CD4-positive, alpha-beta T cell (primary cell): ENCODE measurements around the gene TSR3. TPM values are rescaled to one million over a fixed set of nuclear protein-coding genes. Genes with fewer than 3 reads are reported as not detected.

ENCODE experiments used
- ATAC-seq: fragments of 200-7000 bp; cut with Tn5 transposase; one replicate; pipeline ENCODE4 v1.10.0; 2022; ENCODE audit warnings: mild to moderate bottlenecking; ENCODE audit not compliant: poor library complexity
- CTCF ChIA-PET: fragments of 350-600 bp; sonication (Branson Sonifier 250); formaldehyde crosslinking; loops from one replicate; lab custom pipeline; 2021; ENCODE audit warnings: antibody characterized with exemption, inconsistent platforms; lab: Charles Lee
- POLR2A ChIA-PET: fragments of 350-600 bp; sonication (Branson Sonifier 250); formaldehyde crosslinking; loops from one replicate; lab custom pipeline; 2021; ENCODE audit warnings: antibody characterized with exemption, inconsistent platforms; lab: Charles Lee
- DNase-seq, 14 experiments: peaks; one replicate each; pipeline ENCODE4 v3.0.0-alpha.2; 2013 to 2020; ENCODE audit warnings: mixed read lengths in 2 of 14
- H3K27ac ChIP-seq, 2 donors: one replicate each; pipeline versions ENCODE4 v1.5.1 to v1.7.0; 2013; ENCODE audit warnings: low read length in 2 of 2, low read depth in 1 of 2, mild to moderate bottlenecking in 1 of 2
- H3K27me3 ChIP-seq, 2 experiments: 1 replicate in 1 of 2; 2 replicates in 1 of 2; pipeline versions ENCODE4 v1.6.1 to v1.7.0; 2013; ENCODE audit warnings: low read length in 2 of 2, control low read depth in 1 of 2, mild to moderate bottlenecking in 1 of 2, moderate library complexity in 1 of 2; ENCODE audit not compliant: insufficient read depth in 2 of 2, control insufficient read depth in 1 of 2
- H3K36me3 ChIP-seq: one replicate; pipeline ENCODE4 v1.6.1; 2013; ENCODE audit warnings: low read length, control low read depth; ENCODE audit not compliant: insufficient read depth
- H3K4me1 ChIP-seq: one replicate; pipeline ENCODE4 v1.6.1; 2013; ENCODE audit warnings: low read length, control low read depth; ENCODE audit not compliant: insufficient read depth
- H3K4me3 ChIP-seq: one replicate; pipeline ENCODE4 v1.5.1; 2013; ENCODE audit warnings: mild to moderate bottlenecking, low read length, moderate library complexity
- H3K9me3 ChIP-seq, 2 experiments: 1 replicate in 1 of 2; 2 replicates in 1 of 2; pipeline versions ENCODE4 v1.6.1 to v1.7.0; 2013; ENCODE audit warnings: low read length in 2 of 2, mild to moderate bottlenecking in 2 of 2, control low read depth in 1 of 2, moderate library complexity in 1 of 2; ENCODE audit not compliant: control insufficient read depth in 1 of 2, insufficient read depth in 1 of 2
- H3K27ac Mint-ChIP-seq: one replicate; pipeline ENCODE4 v1.8.0; 2020; ENCODE audit warnings: mixed read lengths
- H3K27me3 Mint-ChIP-seq: one replicate; pipeline ENCODE4 v1.8.0; 2021; ENCODE audit warnings: mixed read lengths
- H3K36me3 Mint-ChIP-seq: one replicate; pipeline ENCODE4 v1.8.0; 2021; ENCODE audit warnings: low read depth, mixed read lengths
- H3K4me1 Mint-ChIP-seq: one replicate; pipeline ENCODE4 v1.8.0; 2021; ENCODE audit warnings: low read depth, mixed read lengths
- H3K4me3 Mint-ChIP-seq: one replicate; pipeline ENCODE4 v1.8.0; 2020; ENCODE audit warnings: mild to moderate bottlenecking, mixed read lengths
- H3K9me3 Mint-ChIP-seq: one replicate; pipeline ENCODE4 v1.8.0; 2020; ENCODE audit warnings: mixed read lengths
- intact Hi-C, 2 experiments: fragments of 100-400 bp; cut with DNase I in 1 of 2; cut with micrococcal nuclease in 1 of 2; formaldehyde crosslinking; loops; one replicate each; pipeline versions ENCODE4 v1.15.1 to v1.9.0; 2023 to 2025; cut with DNase I, micrococcal nuclease
- total RNA-seq, 174 experiments: library from RNA in 2 of 174; stranded (reverse) in 2 of 174; gene quantifications; one replicate each; pipeline ENCODE4 v1.2.3 and lab custom pipeline; 2021 to 2026
- TF ChIP-seq, protein P1 (sequence below): fragments of 200-600 bp; IDR thresholded peaks from one replicate; pipeline ENCODE4 v1.8.0; 2022; ENCODE audit warnings: antibody characterized with exemption, mild to moderate bottlenecking

TSR3 gene
- total RNA-seq, 2 experiments from 2014 or later: 19.9 to 21.4 TPM

- no peaks in the 10 kb centered on the region for H3K27me3 Mint-ChIP-seq
- DNase-seq (no peak), ATAC-seq (no peak)
- Histone ChIP-seq H3K36me3 (peaks cover 64% of the 10 kb centered on the region), H3K4me3 (no peak overlapping the region), H3K27ac (no peak overlapping the region), H3K27me3 (no peaks in the 10 kb centered on the region), H3K4me1 (peaks cover 47% of the 10 kb centered on the region), H3K9me3 (no peaks in the 10 kb centered on the region)
- H3K9me3 Mint-ChIP-seq: no peaks in the 10 kb centered on the region
- peaks cover 27% of the 10 kb centered on the region for H3K4me1 Mint-ChIP-seq
- H3K4me3 Mint-ChIP-seq: no peak overlapping the region
- TF ChIP-seq, protein P1, sequence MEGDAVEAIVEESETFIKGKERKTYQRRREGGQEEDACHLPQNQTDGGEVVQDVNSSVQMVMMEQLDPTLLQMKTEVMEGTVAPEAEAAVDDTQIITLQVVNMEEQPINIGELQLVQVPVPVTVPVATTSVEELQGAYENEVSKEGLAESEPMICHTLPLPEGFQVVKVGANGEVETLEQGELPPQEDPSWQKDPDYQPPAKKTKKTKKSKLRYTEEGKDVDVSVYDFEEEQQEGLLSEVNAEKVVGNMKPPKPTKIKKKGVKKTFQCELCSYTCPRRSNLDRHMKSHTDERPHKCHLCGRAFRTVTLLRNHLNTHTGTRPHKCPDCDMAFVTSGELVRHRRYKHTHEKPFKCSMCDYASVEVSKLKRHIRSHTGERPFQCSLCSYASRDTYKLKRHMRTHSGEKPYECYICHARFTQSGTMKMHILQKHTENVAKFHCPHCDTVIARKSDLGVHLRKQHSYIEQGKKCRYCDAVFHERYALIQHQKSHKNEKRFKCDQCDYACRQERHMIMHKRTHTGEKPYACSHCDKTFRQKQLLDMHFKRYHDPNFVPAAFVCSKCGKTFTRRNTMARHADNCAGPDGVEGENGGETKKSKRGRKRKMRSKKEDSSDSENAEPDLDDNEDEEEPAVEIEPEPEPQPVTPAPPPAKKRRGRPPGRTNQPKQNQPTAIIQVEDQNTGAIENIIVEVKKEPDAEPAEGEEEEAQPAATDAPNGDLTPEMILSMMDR: no peak
- ChIA-PET CTCF (no interaction called here), POLR2A (no interaction called here)
- no peak overlapping the region for H3K27ac Mint-ChIP-seq
- intact Hi-C loops: loop anchor here in 1 of 2 experiments (2.0 kb wide), 1 partner anchor 17 kb away; no protein-coding TSS in a partner anchor
- peaks cover 68% of the 10 kb centered on the region for H3K36me3 Mint-ChIP-seq
Observed at GRCh38 chr16:1313721-1314369, 37.8 kb downstream of the TSR3 start.

DNA sequence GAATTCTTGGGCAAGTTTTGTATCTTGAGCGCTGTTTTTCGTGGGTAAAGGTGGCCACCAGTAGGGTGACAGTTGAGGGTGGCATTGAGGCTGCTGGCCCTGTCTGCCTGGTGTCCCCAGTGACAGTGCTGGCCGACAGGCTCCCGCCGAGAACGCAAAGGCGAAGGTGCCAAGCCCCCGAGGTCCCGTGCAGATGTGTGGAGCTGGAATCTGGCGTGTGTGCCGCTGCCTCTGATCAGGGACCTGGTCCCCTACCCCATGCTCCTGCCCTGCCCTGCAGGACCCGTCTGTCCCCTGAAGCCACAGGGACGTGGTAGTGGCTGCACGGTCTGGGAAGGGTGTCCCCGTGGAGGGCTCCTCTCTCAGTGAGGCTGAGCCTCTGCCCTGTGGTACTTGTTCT, 38.8 kb downstream of the TSR3 start:
- peak overlapping the region; percentile 67 for H3K4me3 Mint-ChIP-seq
- H3K36me3 ChIP-seq: peaks cover 55% of the 10 kb centered on the region
- H3K27me3 ChIP-seq: no peaks in the 10 kb centered on the region
- no peak overlapping the region for H3K27ac ChIP-seq
- DNase-seq: no peak
- H3K4me1 ChIP-seq: peaks cover 54% of the 10 kb centered on the region
- H3K27ac Mint-ChIP-seq: peak overlapping the region; percentile 24
- TF ChIP-seq, protein P1: no peak
- intact Hi-C loops: loop anchor here in 1 of 2 experiments (2.0 kb wide), 1 partner anchor 18 kb away; no protein-coding TSS in a partner anchor
- peaks cover 59% of the 10 kb centered on the region for H3K36me3 Mint-ChIP-seq
- no peak overlapping the region for H3K4me3 ChIP-seq
- POLR2A ChIA-PET: interaction anchor here (0.7 kb wide), 1 partner anchor 24 kb away, joined by 3 read pairs; no protein-coding TSS in a partner anchor
- peaks cover 29% of the 10 kb centered on the region for H3K4me1 Mint-ChIP-seq
- no peaks in the 10 kb centered on the region for H3K9me3 Mint-ChIP-seq
- H3K27me3 Mint-ChIP-seq: no peaks in the 10 kb centered on the region
- ATAC-seq: no peak
- no peaks in the 10 kb centered on the region for H3K9me3 ChIP-seq
- CTCF ChIA-PET: no interaction called here

DNA sequence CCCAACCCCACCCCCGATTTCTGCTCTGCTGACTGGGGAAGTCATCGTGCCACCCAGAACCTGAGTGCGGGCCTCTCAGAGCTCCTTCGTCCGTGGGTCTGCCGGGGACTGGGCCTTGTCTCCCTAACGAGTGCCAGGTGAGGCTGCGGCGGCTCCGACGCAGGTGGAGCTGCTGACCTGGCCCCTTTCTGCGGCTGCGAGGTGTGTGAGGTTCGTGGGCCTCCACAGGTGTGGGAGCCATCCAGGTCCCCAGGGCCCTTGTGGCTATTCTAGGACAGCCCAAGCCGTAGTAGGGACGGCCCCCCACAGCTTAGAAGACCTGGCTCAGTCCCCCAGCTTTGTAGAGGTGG, 39.2 kb downstream of the TSR3 start:
- H3K27me3 ChIP-seq: no peaks in the 10 kb centered on the region
- H3K4me1 ChIP-seq: peaks cover 55% of the 10 kb centered on the region
- ATAC-seq (no peak), DNase-seq (peak in 1 of 14 experiments; percentile 15)
- peaks cover 54% of the 10 kb centered on the region for H3K36me3 Mint-ChIP-seq
- peaks cover 50% of the 10 kb centered on the region for H3K36me3 ChIP-seq
- H3K4me1 Mint-ChIP-seq: peaks cover 29% of the 10 kb centered on the region
- ChIA-PET POLR2A (no interaction called here), CTCF (no interaction called here)
- peak overlapping the region; percentile 24 for H3K27ac Mint-ChIP-seq
- peak overlapping the region; percentile 34 for H3K4me3 Mint-ChIP-seq
- intact Hi-C loops: loop anchor here in 1 of 2 experiments (2.0 kb wide), 1 partner anchor 18 kb away; no protein-coding TSS in a partner anchor
- no peaks in the 10 kb centered on the region for H3K9me3 Mint-ChIP-seq
- no peaks in the 10 kb centered on the region for H3K9me3 ChIP-seq
- peak overlapping the region; percentile 1 for H3K4me3 ChIP-seq
- H3K27me3 Mint-ChIP-seq: no peaks in the 10 kb centered on the region
- H3K27ac ChIP-seq: no peak overlapping the region
- TF ChIP-seq, protein P1: no peak
